NK-92 treated with Interleukin-12 subunit alpha and Interleukin-12 subunit beta, amount 100 ng/mL, for 24 hours (cell line): Measurements from ENCODE around the gene C6orf89.
"Not testable (repeated sequence)": the region's sequence is repeated elsewhere in the genome, so short reads cannot be mapped to it uniquely, and the experiment has no call there.

Experiments used
- DNase-seq: peaks from one replicate; lab custom pipeline; 2025; lab: John Stamatoyannopoulos, UW

The C6orf89 gene

GRCh38 chr6:36888115-36888643 lies 2.4 kb downstream of the C6orf89 start:
- DNase-seq = no peak

- no peak for DNase-seq
Measured at GRCh38 chr6:36888654-36889481, 3.1 kb downstream of the C6orf89 start.

GRCh38 chr6:36890112-36890663 lies 4.4 kb downstream of the C6orf89 start:
- DNase-seq = no peak

- DNase-seq = not testable (repeated sequence)
Measured at GRCh38 chr6:36891153-36891552, 5.4 kb downstream of the C6orf89 start.

- DNase-seq = no peak
Measured at GRCh38 chr6:36893976-36894932, 8.5 kb downstream of the C6orf89 start.

- no peak for DNase-seq
Measured at GRCh38 chr6:36897609-36898008, 11.9 kb downstream of the C6orf89 start.

GRCh38 chr6:36904114-36904513 lies 18.4 kb downstream of the C6orf89 start:
- DNase-seq = no peak

- DNase-seq = no peak
Measured at GRCh38 chr6:36904851-36905393, 19.2 kb downstream of the C6orf89 start.

- DNase-seq = no peak
Measured at GRCh38 chr6:36906539-36907325, 21.0 kb downstream of the C6orf89 start.

- no peak for DNase-seq
Measured at GRCh38 chr6:36907781-36908180, 22.0 kb downstream of the C6orf89 start.

GRCh38 chr6:36908747-36909146 lies 23.0 kb downstream of the C6orf89 start:
- DNase-seq = no peak

GRCh38 chr6:36912030-36912454 lies 26.3 kb downstream of the C6orf89 start:
- peak; percentile 16 for DNase-seq

- peak; percentile 37 for DNase-seq
Measured at GRCh38 chr6:36912586-36912985, 26.8 kb downstream of the C6orf89 start.

- no peak for DNase-seq
Measured at GRCh38 chr6:36913082-36913481, 27.3 kb downstream of the C6orf89 start.

GRCh38 chr6:36914227-36914794 lies 28.6 kb downstream of the C6orf89 start:
- DNase-seq = no peak

- DNase-seq = no peak
Measured at GRCh38 chr6:36915599-36915998, 29.8 kb downstream of the C6orf89 start.

GRCh38 chr6:36916126-36916525 lies 30.4 kb downstream of the C6orf89 start:
- no peak for DNase-seq

GRCh38 chr6:36917541-36918193 lies 31.9 kb downstream of the C6orf89 start:
- DNase-seq = no peak

- DNase-seq = no peak
Measured at GRCh38 chr6:36920049-36920448, 34.3 kb downstream of the C6orf89 start.

GRCh38 chr6:36920546-36920945 lies 34.8 kb downstream of the C6orf89 start:
- DNase-seq = no peak
